ENCODE results near the gene C11orf21. TPM values are rescaled to one million over a fixed set of nuclear protein-coding genes. Genes with fewer than 3 reads are reported as not detected.
A peak's percentile ranks its signal among the peaks of the same experiment; 100 is the strongest.

The C11orf21 gene
- total and polyA plus RNA-seq, 2 of the 8 experiments (the other 6 are each of a cell fraction or from before 2014, with no cell fraction given): not detected

DNA sequence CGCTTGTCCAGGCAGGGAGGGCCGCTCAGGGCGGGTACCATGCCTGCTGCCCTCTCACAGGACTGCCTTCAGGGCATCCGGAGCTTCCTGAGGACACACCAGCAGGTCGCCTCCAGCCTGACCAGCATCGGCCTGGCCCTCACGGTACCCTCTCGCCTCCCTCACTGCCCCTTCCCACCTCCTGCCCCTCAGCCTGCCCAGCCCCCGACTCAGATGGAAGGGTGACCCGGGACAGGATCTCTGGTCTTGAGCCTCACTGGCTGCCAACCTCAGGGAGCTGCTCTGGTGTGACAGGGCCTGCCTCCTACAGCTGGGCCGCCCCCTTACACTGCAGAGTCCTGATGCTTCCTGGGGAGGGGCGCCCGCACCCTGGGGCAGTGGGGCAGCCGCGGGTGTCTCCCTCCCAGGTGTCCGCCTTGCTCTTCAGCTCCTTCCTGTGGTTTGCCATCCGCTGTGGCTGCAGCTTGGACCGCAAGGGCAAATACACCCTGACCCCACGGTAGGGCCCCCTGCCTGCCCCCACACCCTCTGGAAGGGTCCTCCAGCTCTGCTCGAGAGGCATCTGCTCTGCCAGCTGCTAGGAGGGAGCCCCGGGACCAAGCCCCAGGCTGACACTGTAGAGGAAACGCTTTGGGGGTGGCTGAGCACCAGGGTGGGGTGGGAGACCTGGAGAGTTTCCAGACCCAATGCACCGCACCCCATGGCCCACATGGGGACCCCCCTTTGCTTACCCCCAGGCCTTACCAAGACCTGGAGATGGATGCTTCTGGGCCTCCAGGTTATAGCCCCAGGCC is 14.6 kb upstream of the C11orf21 start:
- H3K14ac ChIP-seq (ENCODE audit: insufficient read length): no peak overlapping the region
- no peak overlapping the region for H3K4ac ChIP-seq (replicated peaks; ENCODE audit: insufficient read length, low read depth, low read length)
- no peak overlapping the region for H3K4me3 ChIP-seq (ENCODE audit: extremely low read depth in 1 of 4, insufficient read depth in 2 of 4, low read depth in 3 of 4, low read length in 4 of 4)
- H4K20me1 ChIP-seq (replicated peaks in 1 of 2; ENCODE audit: control insufficient read depth in 1 of 2, insufficient read depth in 2 of 2, low read length in 2 of 2): no peaks in the 10 kb centered on the region
- H3K9me3 ChIP-seq (ENCODE audit: insufficient read depth in 2 of 2, low read depth in 1 of 2, low read length in 1 of 2): no peaks in the 10 kb centered on the region; a peak in 1 of 4 replicates
- H2BK12ac ChIP-seq (ENCODE audit: low read depth, low read length): no peak overlapping the region
- H4K5ac ChIP-seq (ENCODE audit: insufficient read length, low read depth, low read length): no peak overlapping the region
- H2BK120ac ChIP-seq (replicated peaks; ENCODE audit: low read depth, low read length): no peak overlapping the region
- no peak overlapping the region; the same call in 1 of the 2 replicates for H2BK5ac ChIP-seq (ENCODE audit: low read depth, low read length)
- H2BK15ac ChIP-seq (ENCODE audit: low read length): no peak overlapping the region
- no peak for DNase-seq (ENCODE audit: low read depth in 1 of 2, low spot score in 2 of 2)
- H3K23ac ChIP-seq (ENCODE audit: insufficient read length): no peak overlapping the region
- no peaks in the 10 kb centered on the region for H3K36me3 ChIP-seq (ENCODE audit: control insufficient read depth in 2 of 4, insufficient read depth in 4 of 4, low read length in 3 of 4)
- no peak overlapping the region for H3K56ac ChIP-seq (replicated peaks; ENCODE audit: insufficient read length, low read depth, low read length)
- no peak overlapping the region for H3K9ac ChIP-seq (replicated peaks in 1 of 4; ENCODE audit: extremely low read depth in 1 of 4, low read depth in 3 of 4, low read length in 3 of 4)
- no peak overlapping the region for H2BK20ac ChIP-seq (ENCODE audit: low read length)
- 87% methylated on average over 12 of the region's 23 CpGs; no CpG with 5 or more reads in 1 of the 2 experiments for WGBS, 2 experiments (ENCODE audit: extremely low coverage in 1 of 2, insufficient coverage in 1 of 2, insufficient read length in 1 of 2, insufficient replicate concordance in 2 of 2, low coverage in 1 of 2, low lambda C conversion rate in 2 of 2, missing lambda C conversion rate in 1 of 2)
- POLR2A ChIA-PET (ENCODE audit: partially characterized antibody): no interaction called here
- no peak overlapping the region for H2AFZ ChIP-seq (ENCODE audit: low read length)
- no peaks in the 10 kb centered on the region for H3K23me2 ChIP-seq (ENCODE audit: low read depth, low read length)
- H3K27me3 ChIP-seq (replicated peaks in 1 of 4; ENCODE audit: control insufficient read depth in 3 of 4, extremely low read depth in 1 of 4, insufficient read depth in 3 of 4, low read length in 3 of 4): peaks cover 0 to 2% (median 0%) of the 10 kb centered on the region in 4 experiments; a peak in 1 of 7 replicates
- no peak overlapping the region for H2AK5ac ChIP-seq (ENCODE audit: low read depth, low read length)
- no peaks in the 10 kb centered on the region for H3K79me2 ChIP-seq (ENCODE audit: control insufficient read depth in 1 of 2, insufficient read depth in 2 of 2, low read length in 2 of 2)
- H3K18ac ChIP-seq (ENCODE audit: extremely low read depth, low read length): no peak overlapping the region
- no peaks in the 10 kb centered on the region for H3K4me1 ChIP-seq (replicated peaks in 1 of 4; ENCODE audit: control insufficient read depth in 3 of 4, insufficient read depth in 4 of 4, low read length in 3 of 4)
- 0 out of 2 replicates have a peak overlapping the region, but pooled peaks have one; percentile 5 for H4K8ac ChIP-seq (ENCODE audit: extremely low read depth, insufficient read depth, low read length)
- H3K79me1 ChIP-seq (ENCODE audit: low read depth, low read length): no peaks in the 10 kb centered on the region
- CTCF ChIA-PET (ENCODE audit: partially characterized antibody): interaction anchor here (0.8 to 3.8 kb wide), 15 partner anchors 10 to 526 kb away, joined by 3 to 34 read pairs (median 4); no protein-coding TSS in a partner anchor
- H3K27ac ChIP-seq (ENCODE audit: low read depth, low read length): no peak overlapping the region
- no peak overlapping the region for H4K91ac ChIP-seq (replicated peaks; ENCODE audit: insufficient read length, low read length)
- TF ChIP-seq ZNF274 (IDR thresholded peaks at IDR 0.05; ENCODE audit: borderline replicate concordance, extremely low read depth, low read length) (no peak), SIX5 (IDR thresholded peaks at IDR 0.05; ENCODE audit: low read depth, low read length) (no peak), SIN3A (conservative IDR thresholded peaks at IDR 0.05 in 1 of 2, IDR thresholded peaks at IDR 0.05 in 1 of 2; ENCODE audit: low read depth in 1 of 2, low read length in 2 of 2) (no peak), SRF (IDR thresholded peaks at IDR 0.05; ENCODE audit: low read depth, low read length) (no peak), CHD2 (IDR thresholded peaks at IDR 0.05; ENCODE audit: low read length) (no peak), GABPA (IDR thresholded peaks at IDR 0.05; ENCODE audit: borderline replicate concordance, insufficient read depth, low read length) (no peak), CREB1 (IDR thresholded peaks at IDR 0.05) (no peak), FOSL1 (IDR thresholded peaks at IDR 0.05; ENCODE audit: insufficient read depth, low read depth, low read length) (no peak)
- TF ChIP-seq, protein P1, sequence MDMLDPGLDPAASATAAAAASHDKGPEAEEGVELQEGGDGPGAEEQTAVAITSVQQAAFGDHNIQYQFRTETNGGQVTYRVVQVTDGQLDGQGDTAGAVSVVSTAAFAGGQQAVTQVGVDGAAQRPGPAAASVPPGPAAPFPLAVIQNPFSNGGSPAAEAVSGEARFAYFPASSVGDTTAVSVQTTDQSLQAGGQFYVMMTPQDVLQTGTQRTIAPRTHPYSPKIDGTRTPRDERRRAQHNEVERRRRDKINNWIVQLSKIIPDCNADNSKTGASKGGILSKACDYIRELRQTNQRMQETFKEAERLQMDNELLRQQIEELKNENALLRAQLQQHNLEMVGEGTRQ (IDR thresholded peaks at IDR 0.05; ENCODE audit: low read length): no peak
- no peak for FAIRE-seq
- no peak overlapping the region for H3K4me2 ChIP-seq (ENCODE audit: insufficient read depth in 1 of 2, low read depth in 2 of 2, low read length in 2 of 2)

Data from H1 (cell line).